GM18867 (cell line): ENCODE measurements around the gene KLHL22.
"Not testable (repeated sequence)": the region's sequence is repeated elsewhere in the genome, so short reads cannot be mapped to it uniquely, and the experiment has no call there.

Experiments
- ATAC-seq: cut with Tn5 transposase; IDR thresholded peaks from one replicate; pipeline ENCODE4 v1.9.1; 2021; ENCODE audit warnings: mild to moderate bottlenecking, moderate library complexity; ENCODE audit not compliant: unreplicated experiment

Gene KLHL22

DNA sequence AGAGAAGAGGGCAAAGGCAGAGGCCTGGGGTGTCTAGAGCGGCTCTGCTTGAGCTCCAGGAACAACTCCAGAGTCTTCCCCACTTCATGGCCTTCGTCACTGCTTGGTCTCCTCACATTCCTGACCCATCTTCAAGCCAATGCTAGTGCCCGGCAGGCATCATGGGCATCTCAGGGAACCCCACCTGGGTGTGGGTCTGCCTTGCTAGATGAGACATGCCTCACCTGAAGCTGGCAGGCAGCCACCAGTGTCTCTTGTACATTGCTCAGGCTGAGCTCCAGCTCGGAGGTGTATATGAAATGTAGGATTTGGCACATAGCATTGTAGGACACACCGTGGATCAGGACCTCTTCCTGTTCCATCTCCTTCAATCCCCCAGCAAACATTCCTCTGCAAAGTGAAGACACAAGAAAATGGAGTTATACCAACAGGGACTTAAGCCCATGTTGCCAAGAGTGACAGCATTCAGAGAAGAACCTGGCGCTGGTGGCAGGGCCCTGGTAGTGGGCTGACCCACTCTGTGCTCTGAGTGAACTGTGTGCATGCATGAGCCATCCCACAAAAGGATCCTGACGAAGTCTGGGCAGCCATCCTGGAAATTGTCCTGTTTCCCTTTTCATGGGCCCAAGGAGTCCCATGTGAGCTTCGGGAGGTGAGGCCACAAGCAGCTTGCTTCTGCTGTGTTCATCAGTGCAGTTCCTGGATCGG is 24.3 kb downstream of the KLHL22 start:
- no peak for ATAC-seq

DNA sequence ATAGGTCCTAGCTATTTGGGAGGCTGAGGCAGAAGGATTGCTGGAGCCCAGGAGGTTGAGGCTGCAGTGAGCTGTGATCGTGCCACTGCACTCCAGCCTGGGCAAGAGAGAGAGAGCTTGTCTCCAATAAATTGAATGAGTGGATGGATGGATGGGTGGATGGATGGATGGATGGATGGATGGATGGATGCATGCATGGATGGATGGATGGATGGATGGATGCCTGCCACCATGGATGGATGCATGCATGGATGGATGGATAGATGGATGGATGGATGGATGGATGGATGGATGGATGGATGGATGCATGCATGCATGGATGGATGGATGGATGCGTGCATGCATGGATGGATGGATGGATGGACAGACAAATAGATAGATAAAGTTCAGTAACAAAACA is 25.1 kb downstream of the KLHL22 start:
- ATAC-seq, result not testable (repeated sequence)

DNA sequence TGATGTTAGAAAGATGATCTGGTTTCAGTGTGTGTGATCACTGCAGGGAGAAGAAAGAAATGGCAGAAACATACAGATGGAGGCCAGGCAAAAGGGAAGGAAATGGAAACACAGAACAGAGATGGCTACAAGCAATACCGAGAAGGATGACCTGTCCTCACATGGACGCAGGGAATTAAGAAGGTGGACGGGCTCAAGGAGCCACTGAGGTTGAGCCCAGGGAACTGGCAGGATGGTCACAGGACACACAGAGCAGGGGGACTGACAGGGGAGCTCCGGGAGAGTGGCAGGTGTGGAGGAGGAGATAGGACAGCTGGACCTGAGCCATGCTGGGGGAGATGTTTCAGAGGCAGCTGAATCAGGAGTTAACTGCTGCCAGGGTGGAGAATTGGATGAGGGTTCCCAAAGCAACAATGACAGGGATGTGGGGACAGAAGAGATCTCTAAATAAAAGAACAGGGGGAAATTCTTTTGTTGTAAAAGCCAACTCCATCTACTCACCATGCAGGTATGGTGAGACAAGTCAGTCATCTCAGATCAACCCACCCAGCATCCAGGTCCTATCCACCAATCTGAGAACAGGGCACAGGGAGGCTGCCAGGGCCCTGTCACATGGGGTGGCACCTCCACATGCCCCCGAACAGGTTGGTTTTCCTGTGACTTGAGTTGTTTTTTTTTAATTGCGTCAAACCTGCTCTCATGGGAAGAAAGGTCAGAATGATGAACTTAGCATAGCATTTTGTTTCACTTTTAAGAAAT is 26.3 kb downstream of the KLHL22 start:
- no peak for ATAC-seq

DNA sequence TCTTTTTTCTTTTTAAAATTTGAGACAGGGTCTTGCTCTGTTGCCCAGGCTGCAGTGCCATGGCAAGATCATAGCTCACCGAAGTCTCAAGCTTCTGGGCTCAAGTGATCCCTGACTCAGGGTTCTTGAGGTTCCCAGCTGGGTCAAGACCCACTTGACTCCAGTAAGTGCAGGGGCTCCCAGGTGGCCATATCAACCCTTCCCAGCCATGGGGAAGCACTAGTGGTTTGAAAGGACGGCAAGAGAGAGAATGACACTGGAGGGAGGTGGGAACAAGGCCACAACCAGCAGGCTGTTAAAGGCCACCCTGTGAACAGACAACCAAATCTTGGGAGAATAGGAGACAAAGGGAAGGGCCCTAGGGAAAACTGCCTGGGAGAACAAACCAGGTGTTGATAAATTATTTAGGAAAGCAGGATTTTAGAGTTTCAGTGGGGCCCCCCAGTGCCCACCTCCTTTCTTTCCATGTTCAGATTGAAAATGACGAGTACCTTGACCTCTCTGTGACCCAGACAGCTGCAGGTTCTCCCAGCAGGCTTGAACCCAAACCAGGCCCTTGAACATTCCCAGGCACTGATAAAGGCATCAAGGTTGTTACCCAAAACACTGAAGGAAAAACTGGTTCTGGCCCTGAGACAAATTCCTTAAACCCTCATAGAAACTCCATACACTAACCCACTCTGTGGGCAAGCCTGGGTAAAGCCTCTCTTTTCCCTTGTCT is 28.8 kb downstream of the KLHL22 start:
- no peak for ATAC-seq

DNA sequence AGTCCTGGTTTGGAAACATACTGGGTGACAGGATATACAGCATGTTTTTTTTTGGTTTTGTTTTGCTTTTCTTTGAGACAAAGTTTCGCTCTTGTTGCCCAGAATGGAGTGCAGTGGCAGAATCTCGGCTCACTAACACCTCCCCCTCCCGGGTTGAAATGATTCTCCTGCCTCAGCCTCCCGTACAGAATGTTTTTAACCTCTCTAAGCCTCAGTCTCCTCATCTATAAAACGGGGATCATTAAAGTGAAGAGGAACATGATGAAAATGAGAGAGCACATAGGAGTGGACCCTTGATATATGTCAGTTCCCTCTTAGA is 29.9 kb downstream of the KLHL22 start:
- no peak for ATAC-seq

DNA sequence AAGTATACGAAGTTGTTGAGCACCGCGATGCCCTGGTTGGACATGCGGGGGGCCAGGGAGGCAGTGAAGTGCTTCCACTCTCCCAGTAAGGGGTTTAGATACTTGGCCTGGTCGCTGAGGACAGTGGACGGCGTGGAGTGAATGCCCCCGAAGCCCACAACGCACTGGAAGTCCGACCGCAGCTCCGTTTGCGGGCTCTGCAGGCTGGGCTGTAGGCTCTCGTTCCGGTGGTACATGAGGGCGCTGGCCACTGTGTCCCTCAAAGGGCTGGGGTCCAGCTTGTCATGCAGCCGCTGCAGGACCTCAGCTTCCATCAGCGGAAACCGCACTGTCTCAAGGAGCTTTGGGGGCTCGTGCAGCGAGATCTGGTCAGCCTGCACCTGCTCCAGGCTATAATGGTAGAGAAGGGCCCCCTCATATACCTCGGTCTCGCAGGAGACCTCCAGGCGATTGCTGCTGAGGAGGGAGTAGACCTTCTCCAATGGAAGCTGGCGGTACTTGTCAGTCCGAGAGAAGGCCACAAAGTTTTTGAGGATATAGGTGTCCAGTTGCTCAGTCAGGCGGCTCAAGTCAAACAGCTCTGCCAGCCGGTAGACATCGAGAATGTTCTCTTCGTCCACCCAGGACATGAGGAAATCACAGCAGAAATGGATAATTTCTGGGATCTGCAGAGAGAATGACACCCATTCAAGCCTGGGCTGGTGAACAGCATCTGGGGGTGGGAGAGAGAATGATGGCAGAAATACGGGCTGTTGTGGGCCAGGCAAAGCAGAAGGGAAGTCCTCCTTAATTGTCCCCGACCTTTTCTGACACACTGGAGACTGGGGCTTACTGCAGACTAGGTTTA is 30.5 kb downstream of the KLHL22 start:
- no peak for ATAC-seq

DNA sequence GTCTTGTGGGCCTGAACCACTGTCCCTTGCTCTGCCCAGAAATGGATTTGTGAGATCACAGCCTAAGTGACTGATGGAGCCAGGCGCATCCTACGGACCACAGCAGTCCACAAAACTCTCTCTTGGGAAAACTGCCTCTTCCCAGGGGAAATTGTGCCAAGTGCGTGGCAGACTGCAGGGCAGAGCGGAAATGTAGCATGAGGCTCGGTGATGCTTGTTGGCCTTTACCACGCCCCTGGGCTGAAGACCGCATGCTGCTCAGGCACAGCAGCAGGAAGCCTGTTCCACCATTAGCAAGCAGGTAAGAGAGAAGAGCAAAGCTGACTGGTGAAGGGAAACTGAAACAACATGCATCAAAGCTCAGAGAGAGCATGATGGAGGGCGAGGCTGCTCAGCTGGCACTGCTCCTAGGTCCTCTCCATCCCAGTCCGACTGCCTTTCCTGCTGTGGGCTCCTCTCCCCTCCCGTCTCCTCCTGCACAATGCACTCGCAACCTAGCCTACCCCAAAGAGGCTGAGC is 31.4 kb downstream of the KLHL22 start:
- no peak for ATAC-seq

DNA sequence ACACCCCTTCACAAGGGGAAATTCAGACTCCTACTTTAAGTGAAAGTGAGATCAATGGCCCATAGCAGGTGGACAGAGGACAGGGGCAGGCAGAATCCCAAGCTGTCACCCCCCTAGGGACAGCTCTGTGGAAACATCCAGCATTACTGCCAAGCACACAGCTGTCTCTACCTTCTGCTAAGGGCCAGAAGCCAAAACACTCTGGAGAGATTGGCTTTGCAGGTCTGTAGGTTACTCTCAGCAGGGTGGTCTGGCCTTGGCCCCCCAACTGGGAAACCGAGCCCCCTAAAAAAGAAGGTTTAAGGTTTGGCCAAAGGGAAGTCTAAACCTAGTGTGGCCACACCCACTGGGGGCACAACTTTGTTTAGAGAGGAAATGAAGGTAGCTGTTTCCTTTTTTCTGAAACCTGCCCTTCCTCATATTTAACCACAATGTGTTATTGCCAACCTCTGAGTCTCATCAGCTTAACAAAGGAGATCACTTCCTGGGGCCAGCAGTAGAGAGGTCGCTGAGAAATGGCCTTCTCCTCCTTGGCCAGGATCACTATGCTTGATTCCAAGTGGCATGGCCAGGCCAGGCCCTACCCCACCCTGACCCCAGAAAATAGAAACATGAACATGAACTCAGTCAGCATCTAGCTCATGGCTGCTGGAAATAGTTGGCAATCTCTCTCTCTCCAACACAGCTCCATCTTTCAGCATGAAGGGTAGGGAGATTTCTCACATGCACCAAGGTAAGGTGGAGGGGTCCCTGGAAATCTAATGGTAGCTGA is 32.1 kb downstream of the KLHL22 start:
- no peak for ATAC-seq

DNA sequence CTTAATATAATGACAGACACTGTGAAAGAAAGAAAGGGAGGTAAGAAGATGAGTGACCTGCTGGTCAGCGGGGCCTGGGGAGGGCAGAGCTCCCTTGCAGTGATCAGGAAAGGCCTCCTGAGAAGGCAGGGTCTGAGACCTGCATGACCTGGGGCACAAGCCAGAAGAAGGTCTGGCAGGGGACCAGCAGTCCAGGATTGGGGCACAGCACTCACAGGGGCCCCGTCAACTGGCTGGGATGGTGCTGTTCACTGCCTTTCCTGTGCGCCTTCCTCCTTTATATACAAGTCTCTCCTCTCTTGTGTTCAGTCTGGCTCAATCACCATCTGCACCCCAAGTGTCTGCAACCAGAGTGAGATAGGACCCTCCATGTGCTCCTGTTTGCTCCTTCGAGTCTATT is 35.7 kb downstream of the KLHL22 start:
- no peak for ATAC-seq

DNA sequence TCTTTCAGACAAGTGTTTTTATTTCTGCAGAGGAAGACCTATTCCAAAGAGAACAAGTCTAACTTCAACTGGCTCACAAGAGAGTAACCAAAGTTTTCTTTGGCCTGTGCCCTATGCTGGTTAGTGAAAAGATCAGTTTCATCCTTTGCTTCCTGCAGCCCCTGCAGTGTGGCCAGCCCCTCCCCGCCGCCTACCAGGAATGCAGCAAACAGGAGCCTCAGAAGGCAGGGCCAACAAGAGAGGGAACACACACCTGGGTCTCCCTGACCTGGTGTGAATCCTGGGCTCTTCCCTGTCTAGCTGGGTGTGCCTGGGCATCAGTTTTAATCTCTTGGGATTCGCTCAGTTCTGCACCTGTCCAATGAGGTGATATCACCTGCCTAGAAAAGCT is 36.4 kb downstream of the KLHL22 start:
- no peak for ATAC-seq

DNA sequence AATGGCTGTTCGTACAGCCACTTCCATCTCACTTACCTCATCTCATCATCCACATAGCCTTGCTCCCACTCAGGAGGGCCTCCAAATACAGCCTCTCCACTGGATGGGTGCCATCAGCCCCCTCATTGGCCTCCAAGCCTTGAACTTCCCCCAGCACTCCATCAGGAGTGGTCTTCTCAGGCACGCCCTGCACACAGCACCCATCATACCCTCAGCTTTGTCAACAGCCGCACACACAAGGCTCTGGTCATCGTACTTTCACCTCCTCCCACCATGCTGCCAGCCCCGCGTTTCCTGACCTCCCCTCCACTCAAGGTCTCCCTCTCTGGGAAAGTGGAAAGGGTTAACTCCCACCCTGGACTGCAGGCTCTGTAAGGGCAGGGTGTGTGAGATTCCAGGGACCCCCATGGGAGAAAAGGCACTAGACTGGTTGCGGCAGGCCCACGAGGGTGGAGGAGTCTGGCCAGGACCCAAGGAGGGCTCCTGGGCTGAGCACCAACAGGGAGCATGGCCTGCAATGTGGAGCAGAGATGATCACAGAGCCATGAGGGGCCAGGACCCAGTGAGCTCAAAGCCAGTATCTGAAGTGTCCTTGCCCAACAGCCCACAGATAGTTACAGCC is 37.0 kb downstream of the KLHL22 start:
- ATAC-seq, result no peak

DNA sequence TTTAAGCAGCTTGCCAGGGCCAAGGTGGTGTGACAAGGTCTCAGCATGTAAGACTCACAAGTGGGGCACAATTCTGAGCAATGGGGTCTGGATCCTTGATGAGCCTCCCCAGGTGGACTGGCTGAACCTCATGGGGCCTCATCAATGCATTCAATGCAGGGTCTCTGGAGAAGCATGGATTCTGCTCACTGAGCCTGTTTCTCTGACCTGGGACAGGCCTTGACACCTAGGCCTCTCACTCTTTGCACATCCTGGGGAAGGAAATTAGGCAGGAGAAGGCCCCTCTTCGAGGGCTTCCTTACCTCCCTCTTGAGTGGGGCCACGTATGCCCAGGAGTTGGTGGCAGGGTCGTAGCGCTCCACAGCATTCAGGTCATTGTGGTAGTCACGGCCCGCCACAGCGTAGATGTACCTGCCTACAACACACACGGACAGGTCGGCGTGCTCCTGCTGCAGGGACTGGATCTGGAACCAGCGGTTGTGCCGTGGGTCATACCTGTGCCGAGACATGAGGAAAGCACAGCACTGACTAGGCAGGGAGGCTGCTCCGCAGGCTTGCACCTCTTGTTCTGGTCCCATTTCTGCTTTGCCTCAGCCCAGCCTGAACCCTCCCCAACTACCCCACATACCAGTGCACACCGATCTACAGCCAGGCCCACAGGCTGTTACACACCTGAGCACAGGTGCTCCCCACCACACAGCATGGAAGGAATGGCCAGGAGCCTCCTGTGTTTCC is 37.9 kb downstream of the KLHL22 start:
- no peak for ATAC-seq

DNA sequence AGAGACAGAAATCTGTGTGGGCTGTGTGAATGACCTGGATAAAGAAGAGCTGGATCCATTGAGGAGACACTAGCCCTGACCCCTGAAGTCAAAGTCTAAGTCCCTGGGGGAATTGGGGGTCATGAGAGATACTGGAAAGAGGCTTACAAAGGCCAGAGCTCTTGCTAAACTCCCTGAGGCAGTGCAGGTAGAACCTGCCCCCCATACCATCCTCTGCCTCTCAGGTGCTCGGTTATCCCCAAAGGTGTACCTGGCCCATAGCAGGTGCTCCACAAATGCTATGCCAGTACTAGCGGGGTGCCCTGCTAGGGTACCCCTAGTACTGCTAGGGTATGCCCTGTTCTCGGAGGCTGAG is 38.9 kb downstream of the KLHL22 start:
- ATAC-seq, result no peak

DNA sequence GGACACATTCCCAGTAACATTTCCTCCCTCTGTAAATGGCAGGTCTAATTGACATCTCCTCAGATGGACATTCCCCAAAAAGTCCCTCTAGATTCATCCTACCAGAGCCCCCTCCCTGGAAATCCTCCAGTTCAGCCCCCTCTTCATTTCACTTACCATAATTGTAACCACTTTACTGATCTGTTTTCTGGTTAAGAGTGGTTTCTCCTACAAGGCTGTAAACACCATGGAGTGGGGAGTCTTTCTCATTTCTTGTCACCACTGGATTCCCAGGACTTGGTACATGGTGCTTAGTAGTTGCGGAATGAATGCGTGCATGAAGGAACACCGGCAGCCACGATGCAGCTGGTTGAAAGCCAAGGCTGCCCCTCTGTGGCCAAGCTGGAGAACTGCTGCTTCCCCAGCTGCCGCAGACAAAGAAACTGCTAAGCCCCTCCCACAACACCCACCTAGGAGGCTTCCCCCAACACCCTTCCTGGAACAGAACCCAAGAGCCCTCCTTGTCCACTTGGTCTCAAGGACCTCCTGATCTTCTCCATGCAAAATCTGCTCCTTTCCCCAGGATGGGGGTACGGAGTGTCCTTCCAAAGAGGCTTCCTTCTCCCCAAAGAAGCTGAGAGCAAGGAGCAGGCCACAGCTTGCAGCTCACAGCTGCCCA is 39.4 kb downstream of the KLHL22 start:
- peak; percentile 53 for ATAC-seq

DNA sequence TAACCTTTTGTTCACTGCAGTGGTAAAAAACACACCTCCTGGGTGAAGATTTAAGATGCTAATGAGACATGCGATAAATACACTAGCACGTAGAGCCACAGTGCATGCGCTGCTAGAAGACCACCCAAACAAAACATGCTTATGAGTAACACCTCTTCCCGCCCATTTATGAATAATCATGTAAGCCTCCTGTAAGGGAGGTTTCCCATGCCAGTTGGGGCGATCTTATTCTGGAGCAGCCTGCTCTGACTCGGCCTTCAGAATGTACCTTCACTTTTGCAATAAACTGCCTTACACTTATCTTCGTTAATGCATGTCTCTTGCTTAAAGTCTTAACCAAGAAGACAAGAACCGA is 39.9 kb downstream of the KLHL22 start:
- no peak for ATAC-seq

DNA sequence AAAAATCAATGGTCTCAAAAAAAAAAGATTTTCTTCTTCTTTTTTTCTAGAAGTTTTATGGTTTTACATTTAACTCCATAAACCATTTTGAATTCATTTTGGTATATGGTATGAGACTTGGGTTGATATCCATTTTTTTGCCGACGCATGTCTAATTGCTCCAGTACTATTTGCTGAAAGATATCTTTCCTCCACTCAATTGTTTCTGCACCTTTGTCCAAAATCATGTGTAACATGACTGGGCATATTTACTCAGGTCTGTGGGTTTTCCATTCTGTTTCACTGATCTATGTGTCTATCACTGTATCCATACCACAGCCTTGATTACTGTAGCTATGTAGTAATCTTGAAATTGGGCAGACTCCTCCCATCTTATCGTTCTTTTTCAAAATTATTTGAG is 42.4 kb downstream of the KLHL22 start:
- ATAC-seq, result no peak

DNA sequence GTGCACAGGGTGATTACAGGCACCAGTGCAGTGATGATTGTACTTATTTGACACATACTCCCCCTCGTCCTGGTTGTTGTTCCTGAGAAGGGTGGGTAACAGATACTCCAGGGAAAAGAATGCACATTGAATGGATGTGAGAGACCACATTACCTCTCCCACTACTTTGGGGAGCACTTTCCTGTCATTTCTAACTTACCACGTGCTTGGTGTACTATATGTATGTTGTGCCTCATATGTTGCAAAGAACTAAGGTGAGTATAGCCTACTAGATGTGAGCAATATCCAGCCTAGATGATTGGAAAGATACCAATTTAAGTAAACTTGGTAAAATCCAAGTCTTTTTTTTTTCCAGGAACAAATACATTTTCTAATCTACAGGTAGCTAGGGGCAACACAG is 43.7 kb downstream of the KLHL22 start:
- no peak for ATAC-seq

DNA sequence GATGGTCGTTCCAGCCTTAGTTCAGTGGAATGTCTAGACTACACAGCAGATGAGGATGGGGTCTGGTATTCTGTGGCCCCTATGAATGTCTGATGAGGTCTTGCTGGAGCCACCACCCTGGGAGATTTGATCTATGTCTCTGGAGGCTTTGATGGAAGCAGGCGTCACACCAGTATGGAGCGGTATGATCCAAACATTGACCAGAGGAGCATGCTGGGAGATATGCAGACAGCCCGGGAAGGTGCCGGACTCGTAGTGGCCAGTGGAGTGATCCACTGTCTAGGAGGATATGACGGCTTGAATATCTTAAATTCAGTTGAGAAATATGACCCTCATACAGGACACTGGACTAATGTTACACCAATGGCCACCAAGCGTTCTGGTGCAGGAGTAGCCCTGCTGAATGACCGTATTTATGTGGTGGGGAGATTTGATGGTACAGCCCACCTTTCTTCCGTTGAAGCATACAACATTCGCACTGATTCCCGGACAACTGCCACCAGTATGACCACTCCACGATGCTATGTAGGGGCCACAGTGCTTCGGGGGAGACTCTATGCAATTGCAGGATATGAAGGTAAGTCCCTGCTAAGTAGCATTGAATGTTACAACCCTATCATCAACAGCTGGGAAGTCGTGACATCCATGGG is 44.3 kb downstream of the KLHL22 start:
- not testable (repeated sequence) for ATAC-seq
